Activated naive CD8-positive, alpha-beta T cell treated with anti-CD3 and anti-CD28 coated beads, Interleukin-2, amount 50 U/mL, for 24 hours (primary cell): Measurements from ENCODE around the gene FMN1.

Experiments used
- ATAC-seq: fragments of 150-1000 bp; cut with Tn5 transposase; one replicate; pipeline ENCODE4 v1.10.0; 2021
- DNase-seq: peaks from one replicate; pipeline ENCODE4 v3.0.0; 2021
- H3K27ac Mint-ChIP-seq: one replicate; pipeline ENCODE4 v1.8.0; 2021; ENCODE audit warnings: mild to moderate bottlenecking, mixed read lengths
- H3K27me3 Mint-ChIP-seq: one replicate; pipeline ENCODE4 v1.8.0; 2021; ENCODE audit warnings: mixed read lengths
- H3K36me3 Mint-ChIP-seq: one replicate; pipeline ENCODE4 v1.8.0; 2021; ENCODE audit warnings: low read depth, mixed read lengths
- H3K4me1 Mint-ChIP-seq: one replicate; pipeline ENCODE4 v1.8.0; 2021; ENCODE audit warnings: mixed read lengths
- H3K4me3 Mint-ChIP-seq: one replicate; pipeline ENCODE4 v1.8.0; 2021; ENCODE audit warnings: mild to moderate bottlenecking, moderate library complexity, mixed read lengths
- H3K9me3 Mint-ChIP-seq: one replicate; pipeline ENCODE4 v1.8.0; 2021; ENCODE audit warnings: mixed read lengths

The FMN1 gene

DNA sequence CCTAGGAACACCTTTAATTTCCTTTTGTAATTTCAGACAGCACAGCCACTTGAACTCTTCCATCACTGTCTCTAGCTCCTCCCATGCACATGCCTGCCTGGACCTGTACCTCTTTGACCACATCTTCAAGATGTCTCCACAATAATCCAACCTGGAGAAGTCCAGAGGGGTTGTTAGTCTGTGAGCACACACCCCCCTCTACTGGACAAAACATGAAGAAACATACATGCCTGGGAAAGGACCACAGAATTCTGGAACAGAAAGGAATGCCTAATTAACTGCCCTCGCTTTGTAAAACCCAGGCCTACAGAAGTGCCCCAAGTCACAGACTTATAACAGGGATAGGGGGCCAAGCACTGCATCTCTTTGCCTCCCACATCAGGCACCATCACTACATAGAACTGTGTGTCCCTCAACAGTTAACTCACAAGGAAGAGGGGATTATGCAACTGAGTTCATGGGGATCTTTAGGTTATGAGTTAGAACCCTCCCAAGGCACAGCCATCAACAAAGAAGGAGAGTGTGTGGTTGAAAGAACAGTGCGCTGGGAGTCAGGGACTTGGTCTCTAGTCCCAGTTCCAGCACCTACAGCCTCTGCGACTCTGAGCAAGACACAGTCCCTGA is 61.7 kb downstream of the FMN1 start:
- Mint-ChIP-seq H3K36me3 (no peaks in the 10 kb centered on the region), H3K4me1 (no peaks in the 10 kb centered on the region), H3K27me3 (no peaks in the 10 kb centered on the region), H3K4me3 (no peak overlapping the region), H3K9me3 (peaks cover 2% of the 10 kb centered on the region), H3K27ac (no peak overlapping the region)
- ATAC-seq: no peak
- no peak for DNase-seq

- DNase-seq (no peak), ATAC-seq (no peak)
- H3K27me3 Mint-ChIP-seq: no peaks in the 10 kb centered on the region
- peaks cover 4% of the 10 kb centered on the region for H3K9me3 Mint-ChIP-seq
- no peak overlapping the region for H3K27ac Mint-ChIP-seq
- no peak overlapping the region for H3K4me3 Mint-ChIP-seq
- peaks cover 3% of the 10 kb centered on the region for H3K4me1 Mint-ChIP-seq
- no peaks in the 10 kb centered on the region for H3K36me3 Mint-ChIP-seq
Observed at GRCh38 chr15:33132233-33132580, 62.3 kb downstream of the FMN1 start.

- H3K9me3 Mint-ChIP-seq: peaks cover 4% of the 10 kb centered on the region
- H3K27ac Mint-ChIP-seq: no peak overlapping the region
- H3K27me3 Mint-ChIP-seq: no peaks in the 10 kb centered on the region
- no peaks in the 10 kb centered on the region for H3K36me3 Mint-ChIP-seq
- no peak overlapping the region for H3K4me3 Mint-ChIP-seq
- peaks cover 9% of the 10 kb centered on the region for H3K4me1 Mint-ChIP-seq
- DNase-seq (no peak), ATAC-seq (no peak)
Observed at GRCh38 chr15:33131552-33132232, 62.8 kb downstream of the FMN1 start.

- Mint-ChIP-seq H3K4me3 (peak overlapping the region; percentile 32), H3K27ac (peak overlapping the region; percentile 57), H3K9me3 (peaks cover 4% of the 10 kb centered on the region), H3K36me3 (no peaks in the 10 kb centered on the region), H3K27me3 (no peaks in the 10 kb centered on the region), H3K4me1 (peaks cover 24% of the 10 kb centered on the region)
- DNase-seq: peak; percentile 64
- ATAC-seq: no peak
Observed at GRCh38 chr15:33126559-33127290, 67.8 kb downstream of the FMN1 start.

DNA sequence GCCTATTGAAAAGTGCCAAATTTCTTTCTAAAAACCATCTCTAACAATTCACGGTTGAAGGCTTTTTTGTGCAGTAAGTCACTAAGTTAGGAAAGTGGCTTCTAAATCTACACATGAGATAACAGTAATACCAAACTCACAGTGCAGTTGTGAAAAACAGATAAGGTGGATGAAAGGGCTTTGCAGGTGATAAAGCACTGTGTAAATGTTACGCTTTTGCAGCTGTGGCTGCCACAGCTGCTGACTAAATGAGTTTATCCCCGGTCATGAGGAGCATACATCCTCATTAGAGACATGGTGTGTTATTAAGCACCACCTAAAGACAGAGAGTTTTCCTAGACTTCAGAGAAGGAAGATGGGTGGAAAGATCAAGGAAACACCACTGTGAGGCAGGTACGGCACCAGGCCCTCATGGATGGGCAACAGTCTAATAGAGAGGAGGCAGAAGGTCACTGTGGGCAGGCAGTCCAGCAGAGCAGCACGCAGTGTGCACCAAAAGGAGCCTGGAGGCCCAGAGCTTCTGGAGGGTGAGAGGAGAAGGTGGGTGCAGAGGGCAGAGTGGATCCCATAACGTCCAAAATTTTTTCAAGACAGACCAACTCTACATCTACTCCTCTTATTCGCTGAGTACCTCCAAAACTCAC is 68.5 kb downstream of the FMN1 start:
- no peaks in the 10 kb centered on the region for H3K27me3 Mint-ChIP-seq
- peaks cover 24% of the 10 kb centered on the region for H3K4me1 Mint-ChIP-seq
- ATAC-seq (no peak), DNase-seq (no peak)
- peaks cover 4% of the 10 kb centered on the region for H3K9me3 Mint-ChIP-seq
- peak overlapping the region; percentile 32 for H3K4me3 Mint-ChIP-seq
- H3K36me3 Mint-ChIP-seq: no peaks in the 10 kb centered on the region
- H3K27ac Mint-ChIP-seq: peak overlapping the region; percentile 57

- H3K4me1 Mint-ChIP-seq: peaks cover 24% of the 10 kb centered on the region
- peaks cover 4% of the 10 kb centered on the region for H3K9me3 Mint-ChIP-seq
- no peaks in the 10 kb centered on the region for H3K36me3 Mint-ChIP-seq
- H3K27me3 Mint-ChIP-seq: no peaks in the 10 kb centered on the region
- ATAC-seq: no peak
- no peak for DNase-seq
- H3K27ac Mint-ChIP-seq: no peak overlapping the region
- no peak overlapping the region for H3K4me3 Mint-ChIP-seq
Observed at GRCh38 chr15:33124811-33125210, 69.7 kb downstream of the FMN1 start.

DNA sequence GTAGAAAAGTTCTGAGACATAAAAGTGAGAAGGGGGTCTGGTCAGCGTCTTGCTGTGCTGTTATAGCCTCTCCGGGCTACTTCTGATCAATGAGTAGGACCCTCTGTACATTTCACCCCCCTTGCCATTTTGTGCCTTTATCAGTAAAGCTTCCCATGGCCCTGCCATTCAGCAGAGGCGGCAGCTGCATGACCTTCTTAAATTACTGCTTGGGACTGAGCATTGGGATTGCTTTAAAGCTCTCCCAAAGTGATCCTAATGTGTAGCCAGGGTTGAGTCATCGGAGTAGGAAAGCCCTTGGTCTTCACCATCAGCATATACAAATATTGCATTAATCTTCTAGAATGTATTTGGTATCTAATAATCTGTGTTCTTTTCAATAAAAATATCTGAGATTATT is 70.2 kb downstream of the FMN1 start:
- H3K4me3 Mint-ChIP-seq: no peak overlapping the region
- no peak for ATAC-seq
- no peak for DNase-seq
- H3K36me3 Mint-ChIP-seq: no peaks in the 10 kb centered on the region
- peaks cover 4% of the 10 kb centered on the region for H3K9me3 Mint-ChIP-seq
- no peaks in the 10 kb centered on the region for H3K27me3 Mint-ChIP-seq
- H3K27ac Mint-ChIP-seq: no peak overlapping the region
- peaks cover 24% of the 10 kb centered on the region for H3K4me1 Mint-ChIP-seq

- DNase-seq (no peak), ATAC-seq (no peak)
- Mint-ChIP-seq H3K4me3 (no peak overlapping the region), H3K36me3 (no peaks in the 10 kb centered on the region), H3K9me3 (no peaks in the 10 kb centered on the region), H3K27me3 (no peaks in the 10 kb centered on the region), H3K27ac (no peak overlapping the region), H3K4me1 (no peaks in the 10 kb centered on the region)
Observed at GRCh38 chr15:33119865-33120264, 74.6 kb downstream of the FMN1 start.

GRCh38 chr15:33119273-33119672 is 75.2 kb downstream of the FMN1 start:
- H3K36me3 Mint-ChIP-seq: no peaks in the 10 kb centered on the region
- ATAC-seq: no peak
- no peak overlapping the region for H3K4me3 Mint-ChIP-seq
- H3K27ac Mint-ChIP-seq: no peak overlapping the region
- no peaks in the 10 kb centered on the region for H3K27me3 Mint-ChIP-seq
- H3K9me3 Mint-ChIP-seq: no peaks in the 10 kb centered on the region
- no peak for DNase-seq
- no peaks in the 10 kb centered on the region for H3K4me1 Mint-ChIP-seq

- Mint-ChIP-seq H3K4me1 (no peaks in the 10 kb centered on the region), H3K27ac (no peak overlapping the region), H3K27me3 (peaks cover 1% of the 10 kb centered on the region), H3K4me3 (no peak overlapping the region), H3K36me3 (no peaks in the 10 kb centered on the region), H3K9me3 (no peaks in the 10 kb centered on the region)
- DNase-seq (no peak), ATAC-seq (no peak)
Observed at GRCh38 chr15:33116198-33116597, 78.3 kb downstream of the FMN1 start.

GRCh38 chr15:33115191-33115861 is 79.2 kb downstream of the FMN1 start:
- Mint-ChIP-seq H3K4me1 (no peaks in the 10 kb centered on the region), H3K27ac (no peak overlapping the region), H3K27me3 (peaks cover 1% of the 10 kb centered on the region), H3K36me3 (no peaks in the 10 kb centered on the region), H3K9me3 (no peaks in the 10 kb centered on the region), H3K4me3 (no peak overlapping the region)
- no peak for DNase-seq
- no peak for ATAC-seq

DNA sequence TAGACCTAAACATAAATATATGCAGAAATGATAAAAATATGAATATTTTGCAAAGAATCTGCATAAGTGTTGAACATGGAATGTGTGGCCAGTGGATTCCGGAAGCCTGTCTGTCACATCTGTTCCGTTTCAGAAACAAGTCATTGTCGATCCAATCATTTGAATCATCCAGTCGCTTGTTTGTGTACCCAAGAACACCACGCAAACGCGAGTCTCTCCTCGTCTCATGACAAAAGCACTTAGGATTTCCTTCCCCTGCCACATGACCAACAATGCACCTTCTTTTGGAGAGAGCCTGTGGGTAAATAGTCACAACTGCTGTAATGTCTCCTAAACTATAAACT is 80.2 kb downstream of the FMN1 start:
- Mint-ChIP-seq H3K27me3 (peaks cover 1% of the 10 kb centered on the region), H3K27ac (no peak overlapping the region), H3K4me1 (no peaks in the 10 kb centered on the region), H3K4me3 (no peak overlapping the region), H3K9me3 (no peaks in the 10 kb centered on the region), H3K36me3 (no peaks in the 10 kb centered on the region)
- DNase-seq (no peak), ATAC-seq (no peak)

- Mint-ChIP-seq H3K36me3 (no peaks in the 10 kb centered on the region), H3K4me3 (no peak overlapping the region), H3K9me3 (peaks cover 1% of the 10 kb centered on the region), H3K27ac (no peak overlapping the region), H3K4me1 (no peaks in the 10 kb centered on the region), H3K27me3 (peaks cover 1% of the 10 kb centered on the region)
- ATAC-seq (no peak), DNase-seq (no peak)
Observed at GRCh38 chr15:33113666-33114373, 80.7 kb downstream of the FMN1 start.

DNA sequence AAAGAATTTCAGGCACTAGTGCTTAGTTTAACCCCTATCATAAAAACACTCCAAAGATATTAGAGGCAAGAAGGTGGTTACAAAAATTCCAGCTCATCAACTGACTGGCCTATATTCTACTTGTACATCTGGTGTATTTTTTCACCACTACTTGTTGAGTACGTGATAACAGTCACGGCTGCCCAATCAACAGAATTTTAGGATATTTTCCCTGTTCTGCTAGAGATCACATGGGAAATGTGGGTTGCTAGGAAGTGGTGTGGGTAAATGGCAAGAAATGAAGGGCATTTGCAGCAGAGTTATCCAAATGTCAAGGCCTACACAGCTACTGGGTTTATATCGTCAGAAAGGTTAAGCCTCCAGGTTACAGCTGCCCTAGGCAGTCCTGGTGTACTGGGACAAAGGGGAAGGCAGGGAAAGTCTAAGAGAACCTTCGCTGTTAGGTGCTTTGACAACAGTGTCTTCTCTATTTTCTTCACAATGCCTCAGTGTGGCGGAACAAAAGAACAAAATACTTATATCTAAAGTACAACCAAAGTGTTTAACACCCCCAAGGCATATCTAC is 81.9 kb downstream of the FMN1 start:
- no peaks in the 10 kb centered on the region for H3K4me1 Mint-ChIP-seq
- H3K27me3 Mint-ChIP-seq: peaks cover 1% of the 10 kb centered on the region
- H3K27ac Mint-ChIP-seq: no peak overlapping the region
- ATAC-seq: no peak
- DNase-seq: no peak
- no peak overlapping the region for H3K4me3 Mint-ChIP-seq
- peaks cover 4% of the 10 kb centered on the region for H3K9me3 Mint-ChIP-seq
- H3K36me3 Mint-ChIP-seq: no peaks in the 10 kb centered on the region
